SK-N-MC (cell line): ENCODE measurements around the gene LCMT1.

ENCODE experiments used
- EZH2 ChIP-seq: fragments of 200-600 bp; sonication (generic); IDR thresholded peaks from one replicate; pipeline ENCODE4 v1.6.1; 2017; ENCODE audit warnings: antibody characterized with exemption
- FOXP2 ChIP-seq: optimal IDR thresholded peaks from 2 replicates; pipeline ENCODE3; 2011; ENCODE audit warnings: mild to moderate bottlenecking, moderate library complexity; ENCODE audit not compliant: insufficient read depth; ENCODE audit errors: extremely low read length, control extremely low read depth
- POLR2AphosphoS5 ChIP-seq: IDR thresholded peaks from 2 replicates; pipeline ENCODE4 v1.6.1; 2012; ENCODE audit warnings: mild to moderate bottlenecking, low read depth, low read length, borderline replicate concordance

- TF ChIP-seq POLR2AphosphoS5 (no peak), EZH2 (no peak), FOXP2 (no peak)
Measured at GRCh38 chr16:25065899-25066298, 45.6 kb upstream of the LCMT1 start.
